ENCODE measurements around the gene CCDC40.
A peak's percentile ranks its signal among the peaks of the same experiment; 100 is the strongest.

Gene CCDC40

DNA sequence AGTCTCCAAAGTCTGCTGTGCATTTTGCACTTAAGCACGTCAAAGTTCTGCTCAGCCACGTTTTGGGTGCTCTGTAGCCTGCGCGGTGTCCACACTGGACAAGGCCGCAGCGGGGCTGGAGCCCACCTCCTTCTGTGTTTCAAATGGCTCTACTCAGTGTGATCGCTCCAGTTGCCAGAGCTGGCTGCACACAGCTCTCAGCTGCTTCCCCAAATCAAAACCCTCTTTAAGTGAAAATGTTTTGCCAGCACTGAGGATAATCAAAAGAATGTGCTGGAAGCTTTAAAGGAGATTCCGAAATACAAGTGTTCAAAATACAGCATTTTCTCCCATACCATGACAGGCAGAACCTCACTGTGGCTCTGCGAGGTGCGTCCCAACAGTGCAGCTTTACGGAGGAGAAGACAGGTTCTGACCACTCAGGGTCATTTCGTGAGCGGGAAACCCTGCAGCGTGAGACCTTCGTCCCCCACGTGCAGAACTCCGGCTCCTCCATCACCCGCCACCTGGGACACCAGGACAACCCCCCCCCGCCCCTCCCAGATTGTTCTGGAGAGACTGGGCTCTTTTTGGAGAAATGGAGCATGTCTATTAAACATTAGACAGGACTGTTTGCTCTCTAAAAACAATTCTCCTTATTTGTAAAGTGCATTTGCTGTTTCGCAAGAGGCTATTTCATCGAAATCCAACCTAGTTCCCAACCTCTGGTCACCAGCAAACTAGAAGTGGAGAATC is 17.4 kb upstream of the CCDC40 start:
- no peak for DNase-seq

DNA sequence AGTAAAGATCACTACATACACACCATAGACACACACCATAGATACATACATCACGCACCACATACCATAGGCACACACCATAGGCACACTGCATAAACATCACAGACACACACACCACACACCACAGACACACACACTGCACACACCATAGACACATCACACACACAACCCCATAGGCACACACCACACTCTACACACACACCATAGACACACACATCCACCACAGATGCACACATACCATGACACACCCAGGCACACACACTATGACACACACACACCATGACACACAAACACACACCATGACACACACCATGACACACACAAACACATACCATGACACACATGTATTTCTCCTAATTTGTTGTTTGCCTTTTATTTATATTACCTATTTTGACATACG is 14.8 kb upstream of the CCDC40 start:
- no peak for DNase-seq

DNA sequence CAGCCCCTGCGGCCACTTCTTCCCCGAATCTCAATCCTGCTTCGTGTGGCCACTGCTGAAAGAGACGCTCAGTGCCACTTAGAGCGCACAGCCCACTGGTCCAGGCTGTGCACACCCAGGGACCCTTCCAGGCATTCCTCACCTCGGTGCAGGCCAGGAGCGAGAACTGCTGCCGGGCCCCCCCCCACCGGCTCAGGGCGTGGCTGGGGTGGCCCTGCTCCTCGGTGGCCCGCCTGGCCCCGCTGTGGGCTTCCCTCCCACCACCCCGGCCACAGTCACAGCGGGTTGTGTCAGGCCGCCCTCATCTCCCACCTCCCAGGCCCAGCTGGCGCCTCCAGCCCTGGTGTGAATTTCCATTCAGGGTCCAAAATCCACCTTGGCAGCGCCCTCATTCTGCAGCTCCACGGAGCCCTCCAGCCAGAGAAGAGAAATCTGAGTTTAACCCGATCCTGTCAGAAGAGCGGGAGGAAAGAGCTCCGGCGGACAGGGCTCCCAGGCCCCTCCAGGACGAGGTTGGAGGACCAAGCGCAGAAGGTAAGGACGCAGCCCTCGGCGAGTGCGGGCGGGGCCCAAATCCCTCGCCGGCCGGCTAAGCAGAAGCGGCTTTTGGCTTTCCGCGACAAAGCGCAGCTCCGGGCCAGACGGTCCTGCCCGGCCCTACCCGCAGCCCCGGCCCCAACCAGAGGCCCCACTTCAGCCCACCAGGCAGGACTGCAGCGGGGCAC is 12.8 kb upstream of the CCDC40 start:
- DNase-seq = no peak

DNA sequence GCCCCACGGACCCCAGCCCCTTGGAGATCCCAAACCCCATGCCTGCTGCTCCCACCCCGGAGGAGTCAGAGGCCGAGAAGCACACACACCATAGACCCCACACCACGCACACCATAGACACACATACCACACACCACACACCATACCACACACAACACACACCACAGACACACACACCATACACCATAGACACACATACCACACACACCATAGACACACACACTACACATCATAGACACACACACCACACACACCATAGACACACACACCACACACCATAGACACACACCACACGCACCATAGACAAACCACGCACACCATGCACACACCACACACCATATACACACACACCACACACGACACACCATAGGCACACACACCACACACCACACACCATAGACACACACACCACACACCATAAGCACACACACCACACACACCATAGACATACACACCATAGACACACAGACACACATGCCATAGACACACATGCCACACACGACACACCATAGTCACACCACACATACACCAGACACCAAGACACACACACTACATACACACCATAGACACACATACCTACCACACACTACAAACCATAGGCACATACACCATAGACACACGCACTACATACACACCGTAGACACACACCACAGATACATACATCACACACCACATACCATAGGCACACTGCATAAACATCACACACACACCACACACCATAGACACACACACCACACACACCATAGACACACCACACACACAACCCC is 12.1 kb upstream of the CCDC40 start:
- DNase-seq = no peak

DNA sequence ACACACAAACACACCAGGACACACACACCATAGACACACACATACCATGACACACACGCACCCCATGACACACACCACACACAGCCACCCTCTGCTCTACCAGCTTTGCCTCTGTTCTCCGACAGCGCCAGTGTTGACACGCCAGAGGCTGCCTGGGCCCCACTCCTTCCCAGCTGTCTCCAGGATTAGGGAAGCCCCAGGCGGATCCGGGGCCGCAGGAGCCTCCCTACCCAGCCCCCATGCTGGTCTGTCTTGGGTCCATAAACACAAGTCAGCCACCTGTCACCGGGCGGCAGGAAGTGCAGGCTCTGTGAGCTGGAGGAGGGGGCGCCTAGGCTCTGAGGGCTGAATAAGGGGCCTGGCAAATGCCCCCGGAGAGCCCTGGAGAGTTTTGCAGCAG is 11.3 kb upstream of the CCDC40 start:
- peak; percentile 10 for DNase-seq

DNA sequence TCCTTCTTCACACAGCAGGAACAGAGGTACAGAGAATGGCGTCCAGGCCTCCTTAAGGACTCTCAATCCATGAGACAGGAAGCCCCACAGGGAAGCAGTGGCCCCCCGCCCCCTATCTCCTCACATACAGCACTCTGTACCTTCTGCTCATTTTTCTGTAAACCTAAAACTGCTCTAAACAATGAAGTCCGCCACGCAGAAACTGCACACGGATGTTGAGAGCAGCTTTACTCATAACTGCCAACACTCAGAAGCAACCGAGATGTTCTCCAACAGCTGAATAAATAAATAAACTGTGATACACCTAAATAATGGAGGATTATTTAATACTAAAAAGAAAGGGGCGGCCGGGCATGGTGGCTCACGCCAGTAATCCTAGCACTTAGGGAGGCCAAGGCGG is 10.6 kb upstream of the CCDC40 start:
- no peak for DNase-seq

DNA sequence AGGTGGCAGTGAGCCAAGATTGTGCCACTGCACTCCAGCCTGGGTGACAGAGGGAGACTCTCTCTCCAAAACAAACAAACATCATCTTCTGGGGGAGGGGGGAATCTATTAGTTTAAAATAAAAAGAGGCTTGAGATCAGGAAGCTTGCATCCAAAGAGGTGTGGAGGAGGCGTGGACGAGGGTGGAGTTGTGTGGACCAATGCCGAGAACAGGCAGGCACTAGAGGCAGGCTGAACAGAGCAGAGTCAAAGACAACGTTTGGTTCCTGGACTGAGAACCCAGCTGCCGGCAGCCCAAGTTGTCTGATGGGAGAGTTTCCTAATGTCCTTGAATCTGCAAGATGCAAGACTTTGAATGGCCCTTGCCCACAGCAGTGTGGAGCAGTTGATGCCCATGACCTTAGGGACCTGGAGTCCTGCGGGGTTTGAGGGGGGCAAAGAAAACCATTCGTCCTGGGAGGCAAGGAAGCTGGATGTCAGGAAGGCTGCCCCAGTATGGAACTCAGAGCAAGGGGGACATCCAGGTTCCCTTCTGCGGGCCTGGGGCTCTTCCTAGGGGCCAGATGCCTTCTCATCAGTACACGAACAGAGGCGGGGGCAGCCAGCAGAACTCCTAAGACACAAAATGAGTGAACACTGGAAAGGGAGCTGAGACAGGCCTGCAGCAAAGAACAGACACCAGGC is 9.9 kb upstream of the CCDC40 start:
- no peak for DNase-seq

DNA sequence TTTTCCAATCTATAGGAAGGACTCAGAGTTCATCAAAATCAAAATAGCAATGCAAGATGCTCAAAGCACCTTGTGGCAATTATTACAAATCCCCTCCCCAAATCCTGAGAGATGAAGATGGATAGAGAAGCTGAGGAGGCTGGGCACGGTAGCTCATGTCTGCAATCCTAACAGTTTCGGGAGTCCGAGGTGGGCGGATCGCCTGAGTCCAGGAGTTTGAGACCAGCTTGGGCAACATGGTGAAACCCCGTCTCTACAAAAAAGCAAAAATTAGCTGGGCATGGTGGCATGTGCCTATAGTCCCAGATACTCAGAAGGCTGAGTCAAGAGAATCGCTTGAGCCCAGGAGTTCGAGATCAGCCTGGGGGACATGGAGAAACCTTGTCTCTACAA is 9.4 kb upstream of the CCDC40 start:
- no peak for DNase-seq

DNA sequence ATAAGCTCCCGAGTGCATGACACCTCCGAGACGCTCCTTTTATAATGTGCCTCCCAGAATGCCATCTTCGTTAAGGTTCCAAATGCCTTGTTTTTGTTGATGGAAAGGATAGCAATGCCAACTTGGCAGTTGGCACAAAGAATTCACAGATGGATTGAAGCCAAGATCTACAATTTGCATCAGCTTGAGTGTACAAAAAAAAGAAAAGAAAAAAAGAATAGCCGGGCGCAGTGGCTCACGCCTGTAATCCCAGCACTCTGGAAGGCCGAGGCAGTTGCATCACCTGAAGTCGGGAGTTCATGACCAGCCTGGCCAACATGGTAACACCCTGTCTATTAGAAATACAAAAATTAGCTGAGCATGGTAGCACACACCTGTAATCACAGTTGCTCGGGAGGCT is 8.4 kb upstream of the CCDC40 start:
- DNase-seq = no peak

DNA sequence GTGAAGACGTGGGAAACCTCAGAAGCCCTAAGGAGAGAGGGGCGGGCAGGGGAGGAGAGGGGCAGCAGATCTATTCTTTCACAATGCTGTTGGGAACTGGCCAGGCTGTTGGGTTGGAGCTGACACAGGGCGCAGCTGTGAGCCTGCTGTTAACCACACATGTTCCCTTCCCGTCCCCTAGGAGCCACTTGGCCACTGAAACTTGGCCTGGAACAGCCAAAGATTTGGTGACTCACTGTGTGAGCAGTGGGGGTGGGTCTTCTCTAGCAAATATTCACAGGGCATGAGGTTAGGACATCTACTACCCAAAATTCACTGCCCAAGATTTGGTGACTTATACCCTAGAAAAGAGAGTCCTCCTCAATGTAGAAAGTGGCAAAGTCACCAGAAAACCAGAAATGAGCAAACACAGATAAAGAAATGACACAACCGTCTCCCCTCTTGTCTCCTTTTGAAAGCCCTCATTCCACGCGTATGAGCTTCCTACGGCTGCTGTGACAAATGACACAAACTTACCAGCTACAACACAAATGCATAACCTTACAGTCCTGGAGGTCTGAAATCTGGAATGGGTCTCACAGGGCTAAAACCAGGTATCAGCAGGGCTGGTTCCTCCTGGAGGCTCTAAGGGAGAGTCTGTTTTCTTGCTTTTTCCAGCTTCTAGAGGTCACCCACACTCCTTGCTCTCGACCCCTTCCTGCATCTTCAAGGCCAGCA is 7.0 kb upstream of the CCDC40 start:
- DNase-seq = peak; percentile 90

DNA sequence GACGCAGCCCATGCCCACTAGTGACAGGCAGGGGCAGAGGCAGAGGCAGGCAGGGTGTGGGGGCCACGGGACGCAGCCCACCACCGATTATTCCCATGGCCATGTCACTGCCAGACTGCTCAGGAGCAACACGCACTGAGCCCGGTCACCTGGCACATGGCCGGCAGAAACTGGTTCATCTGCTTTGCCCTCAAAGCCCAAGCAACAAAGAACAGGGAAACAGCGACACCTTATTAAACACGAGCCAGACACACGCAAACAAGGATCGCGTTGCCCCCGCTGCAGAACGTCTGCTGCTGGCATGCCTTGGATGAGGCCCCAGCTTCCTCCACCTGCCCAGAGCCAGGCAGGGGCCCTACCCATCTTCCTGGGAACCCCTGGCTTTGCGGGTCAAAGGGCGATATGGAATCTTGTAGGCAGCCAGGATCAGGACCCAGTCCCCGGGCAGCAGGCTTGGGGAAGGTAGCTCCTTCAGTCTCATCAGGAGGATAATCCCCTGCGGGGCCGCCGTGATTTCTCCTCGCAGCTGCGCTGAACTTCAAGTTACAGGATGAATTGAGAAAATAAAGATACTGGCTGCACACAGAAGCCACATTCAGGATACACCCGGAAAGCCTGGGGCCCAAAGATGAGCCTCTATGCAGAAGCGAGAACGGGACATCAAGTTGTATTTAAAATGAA is 5.6 kb upstream of the CCDC40 start:
- DNase-seq = no peak

DNA sequence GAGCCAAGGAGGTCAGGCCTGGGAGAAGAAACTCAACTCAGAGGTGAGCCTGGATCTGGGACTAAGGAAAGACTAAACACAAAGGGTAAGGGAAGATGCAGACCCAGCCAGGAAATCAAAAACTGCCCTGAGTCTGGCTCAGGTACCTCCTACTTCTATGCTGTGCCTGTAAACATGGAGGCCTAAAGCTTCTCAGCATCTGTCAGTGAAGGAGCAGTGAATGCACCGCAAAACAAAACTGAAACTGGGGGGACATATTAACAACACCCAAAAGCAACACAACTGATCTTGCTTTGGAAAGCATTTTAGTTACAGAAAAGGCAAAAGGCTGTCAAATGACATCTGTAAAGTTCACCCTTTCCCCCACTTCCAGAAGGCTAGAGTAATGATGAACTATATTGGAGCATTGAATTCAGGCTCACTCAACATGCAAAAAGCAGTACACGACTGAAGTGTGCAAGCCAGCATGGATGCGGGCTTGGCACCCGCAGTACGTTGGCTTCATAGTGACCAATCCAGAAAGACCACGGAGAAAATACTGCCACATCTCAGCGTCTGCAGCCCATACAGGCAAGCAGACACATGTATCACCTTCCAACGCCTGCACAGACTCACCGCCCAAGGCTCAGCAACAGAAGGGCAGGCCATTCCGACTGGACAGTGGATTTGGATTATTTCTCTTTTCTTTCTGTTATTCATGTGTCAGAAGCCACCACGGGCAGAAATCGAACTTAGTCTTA is 4.6 kb upstream of the CCDC40 start:
- DNase-seq = no peak

DNA sequence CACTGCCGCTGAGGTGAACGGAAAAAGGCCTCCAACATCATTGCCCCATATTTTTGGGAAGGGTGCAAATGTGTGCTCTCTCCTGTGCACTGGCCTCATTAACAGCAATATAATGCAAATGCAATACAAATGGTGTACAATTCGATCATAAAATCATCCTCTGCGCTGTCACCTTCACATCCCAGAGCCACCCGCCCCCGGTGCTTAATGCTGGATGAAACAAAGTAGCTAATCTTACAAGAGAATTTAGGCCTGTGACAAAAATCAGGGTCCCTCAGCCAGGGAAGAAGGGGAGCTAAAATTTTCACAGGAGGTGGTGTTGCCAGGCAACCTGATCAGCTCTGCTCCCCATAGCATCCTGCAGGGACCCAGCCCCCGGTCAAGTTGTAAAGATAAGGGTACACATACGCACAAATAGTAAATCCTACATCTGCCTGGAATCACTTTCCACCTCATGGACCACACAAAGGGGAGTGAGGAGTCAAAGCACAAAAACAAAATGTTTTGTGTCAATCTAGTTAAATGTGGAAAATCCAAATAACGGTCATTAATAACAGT is 3.7 kb upstream of the CCDC40 start:
- DNase-seq = no peak

DNA sequence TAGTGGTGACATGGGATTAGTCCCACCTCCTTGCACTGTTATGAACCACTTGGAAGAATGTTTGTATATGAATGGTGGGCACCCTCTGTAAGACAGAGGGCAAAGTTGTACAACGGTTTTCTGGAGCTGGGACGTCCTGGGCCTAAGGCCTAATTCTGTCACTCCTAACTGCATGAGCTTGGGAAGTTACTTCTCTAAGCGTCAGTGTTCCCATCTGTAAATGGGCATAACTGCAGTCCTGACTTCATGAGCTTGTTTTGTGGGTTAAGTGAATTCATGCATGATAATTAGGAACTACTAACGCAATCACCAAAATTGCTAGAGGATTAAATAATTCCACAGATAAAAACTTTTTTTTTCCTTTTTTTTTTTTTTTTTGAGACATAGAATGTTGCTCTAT is 2.6 kb upstream of the CCDC40 start:
- DNase-seq = no peak

DNA sequence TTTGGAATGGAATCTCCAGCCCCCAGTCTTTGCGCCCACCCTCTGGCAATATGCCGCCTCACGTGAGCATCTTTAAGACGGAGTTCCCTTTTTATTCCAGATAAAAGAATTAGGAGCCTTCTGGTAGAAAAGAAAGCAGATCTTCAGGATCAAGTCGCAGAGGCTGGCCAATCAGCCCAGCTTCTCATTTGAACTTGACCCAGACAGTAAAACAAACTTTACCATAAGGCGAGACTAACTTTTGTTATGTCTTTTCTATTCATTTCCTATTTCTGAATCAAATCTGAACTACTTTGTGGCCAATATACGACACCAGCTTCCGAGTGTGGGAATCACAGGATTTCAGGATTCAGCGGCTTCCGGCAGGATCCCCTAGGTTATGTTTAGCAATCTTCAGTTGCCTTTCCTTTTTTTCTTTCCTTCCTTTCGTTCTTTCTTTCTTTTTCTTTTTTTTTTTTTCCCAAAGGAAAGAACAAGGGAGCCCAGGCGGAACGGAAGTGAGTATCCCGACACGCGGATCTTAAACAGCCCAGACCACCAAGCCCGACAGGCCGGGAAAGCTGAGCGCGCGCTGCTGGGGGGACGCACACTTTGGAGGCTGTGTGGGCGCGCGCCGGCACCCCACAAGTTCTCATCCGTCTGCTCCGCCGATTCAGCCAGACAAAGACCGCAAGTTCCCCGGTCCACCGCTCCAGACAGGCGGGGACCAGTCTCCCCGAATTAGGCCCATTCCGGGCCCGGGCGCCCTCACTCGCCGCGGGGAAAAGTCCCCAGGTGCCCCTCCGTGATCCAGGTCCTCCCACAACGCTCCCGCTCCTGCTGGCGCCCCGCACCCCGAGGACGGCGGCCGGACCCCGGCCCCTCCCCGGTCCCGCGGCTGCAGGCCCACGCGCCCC is 1.4 kb upstream of the CCDC40 start:
- DNase-seq = peak; percentile 31

DNA sequence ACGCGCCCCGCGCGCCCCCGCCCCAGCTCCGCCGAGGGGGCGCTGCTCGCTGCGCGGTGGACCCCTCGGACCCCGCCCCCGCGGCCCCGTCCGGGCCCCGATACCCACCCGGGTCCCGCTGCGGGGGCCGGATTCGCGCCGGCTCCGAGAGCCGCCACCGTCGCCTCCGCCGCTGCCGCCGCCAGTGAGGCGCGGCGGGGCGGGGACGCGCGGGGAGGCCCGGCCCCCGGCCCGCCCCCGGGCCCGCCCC is 830 bp upstream of the CCDC40 start, which contains the start of gene TBC1D16:
TSS of gene TBC1D16 (minus strand) at position 186 of the 250 bp plus-strand sequence. CDS start 22,325 bp downstream, outside the sequence.
- DNase-seq = no peak

DNA sequence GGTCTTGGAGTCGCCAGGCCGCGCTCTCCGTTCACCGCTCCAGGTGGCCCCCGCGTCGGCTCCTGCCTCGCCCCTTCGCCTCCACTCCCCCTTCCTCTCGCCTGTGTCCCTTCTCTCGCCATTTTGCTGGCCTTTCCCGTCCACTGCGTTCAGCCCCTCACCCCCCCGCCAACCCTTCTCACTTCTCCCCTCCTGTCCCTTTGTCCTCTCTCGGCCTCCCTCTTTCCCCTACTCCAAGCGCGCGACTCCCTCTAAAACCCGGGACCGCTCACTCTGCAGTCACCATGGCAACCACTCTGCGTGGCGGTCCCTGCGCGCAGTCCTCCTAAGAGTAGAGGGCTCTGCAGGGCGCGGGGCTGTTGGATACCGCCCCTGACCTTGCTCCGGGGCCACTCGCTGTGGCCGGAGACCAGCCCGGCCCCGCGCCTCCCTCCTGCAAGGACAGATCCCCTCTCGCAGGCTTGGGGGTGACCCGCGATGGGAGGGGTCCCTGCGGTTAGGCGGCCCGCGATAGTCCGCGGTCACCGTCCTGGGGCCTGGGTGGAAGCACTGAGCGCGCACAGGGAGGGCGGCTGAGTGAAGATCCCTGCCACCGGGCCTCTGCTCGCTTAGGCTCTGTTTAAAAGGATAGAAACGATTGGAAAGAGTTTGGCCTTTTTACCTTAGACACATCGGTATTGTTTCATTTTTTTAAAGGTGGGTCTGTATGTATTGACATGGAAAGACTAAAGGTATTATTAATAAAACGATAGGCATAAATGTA is 454 bp downstream of the CCDC40 start:
- peak; percentile 28 for DNase-seq

DNA sequence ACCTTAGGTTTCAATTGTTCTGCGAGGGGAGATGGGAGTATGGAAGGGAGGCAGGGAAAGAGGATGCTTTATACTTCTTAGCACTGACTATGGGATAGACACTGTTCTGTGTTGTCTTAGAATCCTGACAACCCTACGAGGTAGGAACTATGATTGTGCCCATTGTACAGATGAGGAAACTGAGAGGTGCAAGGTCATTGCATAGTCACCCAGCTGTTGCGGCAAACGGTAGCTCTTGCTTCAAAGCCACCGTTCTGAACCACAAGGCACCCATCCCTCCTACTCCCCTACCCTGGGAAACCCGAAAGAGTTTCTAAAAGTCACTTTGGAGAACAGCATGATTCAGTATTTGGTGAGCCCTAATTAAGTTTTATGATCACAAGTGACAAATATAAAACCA is 7.5 kb downstream of the CCDC40 start:
- DNase-seq = no peak

DNA sequence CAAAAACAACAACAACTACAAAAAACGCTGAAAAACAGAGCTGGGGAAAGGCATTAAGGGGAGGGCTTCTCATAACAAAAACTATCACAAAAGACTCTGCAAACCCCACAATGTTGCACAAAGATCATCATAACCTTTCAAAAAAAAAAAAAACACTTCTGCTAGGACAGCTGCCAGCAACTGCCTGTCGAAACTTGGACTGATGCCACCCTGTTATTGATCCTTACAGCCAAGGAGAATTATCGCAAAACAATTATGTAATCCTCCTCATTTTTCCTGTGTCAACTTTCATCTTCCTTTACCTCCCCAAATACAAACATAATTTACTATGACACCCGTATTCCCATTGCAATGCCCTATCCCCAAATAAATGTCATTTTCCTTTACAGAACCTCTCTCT is 9.3 kb downstream of the CCDC40 start:
- DNase-seq = no peak
